Measurements from ENCODE around the gene C2orf72.

DNA sequence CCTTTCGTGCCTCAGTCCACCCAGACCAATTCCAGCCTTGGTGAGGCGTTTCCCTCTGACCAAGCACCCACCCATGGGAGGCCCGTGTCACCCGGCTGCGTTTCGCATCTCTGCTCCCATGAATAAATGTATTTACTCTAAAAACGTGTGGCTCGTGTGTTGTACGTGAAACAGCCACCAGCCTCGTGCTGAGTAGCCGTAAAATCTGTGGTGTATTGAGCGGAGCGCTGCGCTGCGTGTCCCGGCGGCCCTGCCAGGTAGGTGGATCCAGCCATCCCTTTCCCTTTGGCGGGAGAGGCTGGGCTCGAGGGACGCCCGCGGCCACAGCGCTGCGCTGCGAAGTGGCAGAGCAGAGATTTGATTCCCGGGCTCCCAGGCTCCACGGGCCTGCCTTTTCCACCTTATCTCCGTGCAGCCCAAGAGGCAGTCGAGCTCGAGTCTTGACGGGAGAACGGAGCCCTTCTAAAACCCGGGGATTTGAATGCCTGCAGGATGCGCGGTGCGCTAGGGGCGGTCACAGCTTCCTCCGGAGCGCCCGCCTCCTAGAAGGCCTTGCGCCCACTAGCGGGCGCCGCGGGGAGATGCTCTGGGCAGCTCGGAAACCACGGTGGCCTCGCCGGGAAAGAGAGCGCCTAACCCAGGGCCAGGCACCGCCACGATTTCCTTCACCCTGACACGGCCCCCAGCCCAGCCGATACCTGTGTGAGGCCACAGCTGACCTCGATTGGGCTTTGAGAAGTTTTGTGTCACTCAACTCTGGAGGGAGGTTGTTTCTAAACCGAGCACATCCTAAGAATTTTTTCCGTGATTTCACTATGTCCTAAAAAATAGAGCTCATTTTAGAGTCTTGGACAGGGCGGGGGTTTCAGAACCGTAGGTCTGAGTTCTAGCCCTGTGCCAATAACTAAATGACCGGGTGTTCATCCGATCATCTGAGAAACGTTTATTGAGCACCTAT is 15.4 kb downstream of the C2orf72 start:
- no peak for TF ChIP-seq EP300 (IDR thresholded peaks at IDR 0.05)
- TF ChIP-seq, protein P1, sequence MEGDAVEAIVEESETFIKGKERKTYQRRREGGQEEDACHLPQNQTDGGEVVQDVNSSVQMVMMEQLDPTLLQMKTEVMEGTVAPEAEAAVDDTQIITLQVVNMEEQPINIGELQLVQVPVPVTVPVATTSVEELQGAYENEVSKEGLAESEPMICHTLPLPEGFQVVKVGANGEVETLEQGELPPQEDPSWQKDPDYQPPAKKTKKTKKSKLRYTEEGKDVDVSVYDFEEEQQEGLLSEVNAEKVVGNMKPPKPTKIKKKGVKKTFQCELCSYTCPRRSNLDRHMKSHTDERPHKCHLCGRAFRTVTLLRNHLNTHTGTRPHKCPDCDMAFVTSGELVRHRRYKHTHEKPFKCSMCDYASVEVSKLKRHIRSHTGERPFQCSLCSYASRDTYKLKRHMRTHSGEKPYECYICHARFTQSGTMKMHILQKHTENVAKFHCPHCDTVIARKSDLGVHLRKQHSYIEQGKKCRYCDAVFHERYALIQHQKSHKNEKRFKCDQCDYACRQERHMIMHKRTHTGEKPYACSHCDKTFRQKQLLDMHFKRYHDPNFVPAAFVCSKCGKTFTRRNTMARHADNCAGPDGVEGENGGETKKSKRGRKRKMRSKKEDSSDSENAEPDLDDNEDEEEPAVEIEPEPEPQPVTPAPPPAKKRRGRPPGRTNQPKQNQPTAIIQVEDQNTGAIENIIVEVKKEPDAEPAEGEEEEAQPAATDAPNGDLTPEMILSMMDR (IDR thresholded peaks at IDR 0.05) = peak; percentile 88 to 99 (median 92)
- TF ChIP-seq POLR2A (IDR thresholded peaks at IDR 0.05; ENCODE audit: low read depth) = no peak
- peak in 1 of 2 donors; percentile 66 for TF ChIP-seq POLR2AphosphoS5 (IDR thresholded peaks at IDR 0.05)

Measured in esophagus muscularis mucosa (tissue), 4 donors.